NOMO-1 treated with DMSO at 0.1 percent for 48 hours (cell line): ENCODE data around the gene TGFBRAP1.
"Not testable (repeated sequence)": the region's sequence is repeated elsewhere in the genome, so short reads cannot be mapped to it uniquely, and the experiment has no call there.

Source experiments
- DNase-seq: peaks from one replicate; lab custom pipeline; 2025; ENCODE audit not compliant: unreplicated experiment; lab: John Stamatoyannopoulos, UW

Gene TGFBRAP1

GRCh38 chr2:105283532-105283931, 46.0 kb downstream of the TGFBRAP1 start:
- no peak for DNase-seq

GRCh38 chr2:105280281-105280680, 49.3 kb downstream of the TGFBRAP1 start:
- DNase-seq: no peak

- DNase-seq: no peak
Observed at GRCh38 chr2:105279126-105279525, 50.4 kb downstream of the TGFBRAP1 start.

GRCh38 chr2:105278654-105279053, 50.9 kb downstream of the TGFBRAP1 start:
- DNase-seq: no peak

GRCh38 chr2:105274046-105274445, 55.5 kb downstream of the TGFBRAP1 start:
- DNase-seq: no peak

GRCh38 chr2:105272176-105272575, 57.4 kb downstream of the TGFBRAP1 start:
- DNase-seq: no peak

- no peak for DNase-seq
Observed at GRCh38 chr2:105271393-105272045, 58.0 kb downstream of the TGFBRAP1 start.

GRCh38 chr2:105269426-105269825, 60.1 kb downstream of the TGFBRAP1 start:
- DNase-seq: no peak

GRCh38 chr2:105262651-105263091, 66.9 kb downstream of the TGFBRAP1 start:
- no peak for DNase-seq

GRCh38 chr2:105261061-105261460, 68.5 kb downstream of the TGFBRAP1 start:
- no peak for DNase-seq

- DNase-seq: no peak
Observed at GRCh38 chr2:105258835-105259350, 70.6 kb downstream of the TGFBRAP1 start.

- DNase-seq: no peak
Observed at GRCh38 chr2:105257981-105258380, 71.6 kb downstream of the TGFBRAP1 start.

GRCh38 chr2:105256431-105257047, 73.0 kb downstream of the TGFBRAP1 start:
- no peak for DNase-seq

GRCh38 chr2:105255979-105256378, 73.6 kb downstream of the TGFBRAP1 start:
- no peak for DNase-seq

- no peak for DNase-seq
Observed at GRCh38 chr2:105254531-105255210, 74.9 kb downstream of the TGFBRAP1 start.

GRCh38 chr2:105252271-105252670, 77.3 kb downstream of the TGFBRAP1 start:
- DNase-seq: no peak

- not testable (repeated sequence) for DNase-seq
Observed at GRCh38 chr2:105251016-105251648, 78.4 kb downstream of the TGFBRAP1 start.

- DNase-seq: no peak
Observed at GRCh38 chr2:105249891-105250290, 79.6 kb downstream of the TGFBRAP1 start.

- no peak for DNase-seq
Observed at GRCh38 chr2:105249181-105249580, 80.4 kb downstream of the TGFBRAP1 start.

GRCh38 chr2:105248316-105249070, 81.0 kb downstream of the TGFBRAP1 start:
- DNase-seq: no peak

GRCh38 chr2:105244451-105244850, 85.1 kb downstream of the TGFBRAP1 start:
- DNase-seq: peak; percentile 4
